Left hindlimb (tissue), 1 donor: ENCODE measurements around the gene MAP2K4.

Source experiments
- DNase-seq: peaks from one replicate; pipeline ENCODE4 v3.0.0-alpha.2; 2018

MAP2K4 gene

GRCh38 chr17:12180644-12181261 lies 160.1 kb downstream of the MAP2K4 start:
- DNase-seq = no peak

- no peak for DNase-seq
These were observed 167.0 kb downstream of the MAP2K4 start for GRCh38 chr17:12187658-12188057.

- no peak for DNase-seq
These were observed 172.6 kb downstream of the MAP2K4 start for GRCh38 chr17:12193144-12193735.
